KOPT-K1 (cell line): ENCODE results near the gene TESK2.
"Not testable (repeated sequence)": the region's sequence is repeated elsewhere in the genome, so short reads cannot be mapped to it uniquely, and the experiment has no call there.

Experiments used
- H3K27ac ChIP-seq: fragments of 200-600 bp; sonication (generic); 2 replicates; pipeline ENCODE4 v1.5.1; 2016; ENCODE audit warnings: antibody characterized with exemption, mild to moderate bottlenecking, low read depth, low read length; ENCODE audit not compliant: poor library complexity, severe bottlenecking
- H3K36me3 ChIP-seq: fragments of 200-600 bp; sonication (generic); 2 replicates; pipeline ENCODE4 v1.5.1; 2017; ENCODE audit warnings: antibody characterized with exemption, mild to moderate bottlenecking, low read length, moderate library complexity; ENCODE audit not compliant: insufficient read depth
- H3K9me3 ChIP-seq: fragments of 200-600 bp; sonication (generic); 2 replicates; pipeline ENCODE4 v1.5.1; 2017; ENCODE audit warnings: antibody characterized with exemption, low read length, mild to moderate bottlenecking; ENCODE audit not compliant: insufficient read depth, poor library complexity, severe bottlenecking

The TESK2 gene, protein sequence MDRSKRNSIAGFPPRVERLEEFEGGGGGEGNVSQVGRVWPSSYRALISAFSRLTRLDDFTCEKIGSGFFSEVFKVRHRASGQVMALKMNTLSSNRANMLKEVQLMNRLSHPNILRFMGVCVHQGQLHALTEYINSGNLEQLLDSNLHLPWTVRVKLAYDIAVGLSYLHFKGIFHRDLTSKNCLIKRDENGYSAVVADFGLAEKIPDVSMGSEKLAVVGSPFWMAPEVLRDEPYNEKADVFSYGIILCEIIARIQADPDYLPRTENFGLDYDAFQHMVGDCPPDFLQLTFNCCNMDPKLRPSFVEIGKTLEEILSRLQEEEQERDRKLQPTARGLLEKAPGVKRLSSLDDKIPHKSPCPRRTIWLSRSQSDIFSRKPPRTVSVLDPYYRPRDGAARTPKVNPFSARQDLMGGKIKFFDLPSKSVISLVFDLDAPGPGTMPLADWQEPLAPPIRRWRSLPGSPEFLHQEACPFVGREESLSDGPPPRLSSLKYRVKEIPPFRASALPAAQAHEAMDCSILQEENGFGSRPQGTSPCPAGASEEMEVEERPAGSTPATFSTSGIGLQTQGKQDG

DNA sequence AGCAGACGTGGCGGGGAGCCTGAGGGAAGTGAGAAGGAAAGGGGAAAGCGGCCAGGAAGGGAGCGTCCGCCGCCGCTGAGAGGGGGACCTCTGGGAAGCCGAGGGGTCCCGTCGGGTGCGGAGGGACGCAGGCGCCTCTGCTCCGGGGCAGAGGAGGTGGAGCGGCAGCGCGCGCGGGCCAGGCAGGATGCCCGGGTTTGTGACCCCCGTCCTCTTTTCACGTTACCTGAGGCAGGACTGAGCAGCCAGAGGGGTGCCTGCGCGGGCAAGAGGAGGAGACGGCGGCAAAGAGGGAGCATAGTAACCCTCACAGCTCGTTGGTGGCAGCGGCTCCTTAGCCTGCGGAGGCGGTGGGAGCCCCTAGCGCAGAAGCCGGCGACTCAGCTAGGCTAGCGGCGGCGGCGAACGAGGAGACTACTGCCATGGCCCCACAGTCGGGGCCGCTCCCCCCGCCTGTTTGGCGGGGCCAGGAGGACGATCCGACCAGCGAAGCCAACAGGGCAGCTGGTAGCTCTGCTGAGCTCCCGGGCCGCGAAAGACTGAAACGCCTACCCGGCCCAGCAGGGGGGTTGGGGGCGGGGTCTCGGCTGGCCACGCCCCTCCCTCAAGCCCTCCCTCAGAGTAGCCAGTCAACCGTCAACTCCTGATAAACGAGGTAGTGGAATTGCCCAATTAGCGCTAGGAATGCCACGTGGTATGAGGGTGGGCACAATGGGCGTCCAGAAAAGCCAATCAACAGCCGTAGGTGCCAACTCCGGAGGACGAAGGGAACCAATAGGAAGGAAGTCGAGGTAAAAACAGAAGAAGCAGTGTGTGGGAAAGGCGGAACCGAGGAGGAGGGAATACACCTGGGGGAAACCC, at the start of gene TESK2:
Gene TESK2 (minus strand): TSS at position 538 of the 861 bp plus-strand sequence. CDS start 33,378 bp downstream, outside the sequence.
- no peaks in the 10 kb centered on the region for H3K9me3 ChIP-seq
- no peaks in the 10 kb centered on the region for H3K36me3 ChIP-seq
- H3K27ac ChIP-seq = peak within 1 kb of the TSS; percentile 46

DNA sequence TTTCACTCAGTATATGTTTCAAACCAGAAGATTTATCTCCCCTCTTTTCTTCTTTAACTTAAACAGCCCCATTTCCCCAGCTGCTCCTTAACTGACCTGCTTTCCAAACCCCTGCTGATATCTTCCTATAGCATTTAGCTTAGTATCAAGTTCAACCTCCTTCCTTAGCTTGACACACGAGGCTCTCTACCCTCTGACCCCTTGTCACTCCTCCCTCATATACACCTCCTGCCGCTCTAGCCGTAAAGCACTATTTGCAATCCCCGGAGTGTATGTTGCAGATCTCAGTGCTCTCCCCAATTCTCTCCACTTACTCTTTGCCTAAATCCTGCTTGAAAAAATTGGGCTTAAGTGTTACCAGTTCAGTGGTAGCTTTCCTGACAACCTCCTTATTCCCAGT, 45.9 kb upstream of the TESK2 start:
- no peaks in the 10 kb centered on the region for H3K9me3 ChIP-seq
- H3K36me3 ChIP-seq = no peaks in the 10 kb centered on the region
- no peak overlapping the region for H3K27ac ChIP-seq

DNA sequence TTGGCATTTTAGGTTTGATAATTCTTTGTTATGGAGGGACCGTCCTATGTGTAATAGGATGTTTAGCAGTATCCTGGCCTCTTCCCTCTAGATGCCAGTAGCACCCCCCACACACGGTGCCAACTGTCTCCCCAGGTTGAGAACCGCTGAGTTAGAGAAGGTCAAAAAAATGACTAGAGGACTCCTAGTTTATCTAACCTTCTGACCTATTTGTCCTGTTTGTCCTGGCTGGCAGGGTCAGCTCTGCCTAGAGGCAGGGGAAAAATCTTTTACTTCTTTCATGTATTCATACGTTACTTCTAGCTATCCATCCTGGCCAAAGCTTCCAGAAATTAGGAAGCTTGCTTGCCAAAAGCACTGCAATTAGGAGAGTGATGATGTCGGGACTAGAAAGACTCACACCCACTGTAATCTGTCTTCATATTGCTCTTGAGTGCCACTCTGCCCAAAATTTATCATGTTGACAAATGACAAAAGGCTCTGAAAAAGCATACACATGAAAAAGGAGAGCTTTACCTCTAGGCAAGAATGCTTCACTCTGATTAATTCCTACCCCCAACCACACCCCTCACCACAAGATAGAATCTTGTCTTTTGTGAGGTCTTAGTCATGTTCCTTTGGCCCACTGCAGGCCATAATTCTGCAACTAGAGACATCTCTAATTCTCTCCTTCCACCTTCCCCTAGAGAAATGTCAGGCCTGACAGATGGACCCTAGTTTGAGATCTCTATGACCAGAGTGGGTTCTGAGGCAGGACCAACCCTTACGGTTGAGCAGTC, 45.2 kb upstream of the TESK2 start:
- H3K27ac ChIP-seq = no peak overlapping the region
- no peaks in the 10 kb centered on the region for H3K9me3 ChIP-seq
- H3K36me3 ChIP-seq = no peaks in the 10 kb centered on the region

DNA sequence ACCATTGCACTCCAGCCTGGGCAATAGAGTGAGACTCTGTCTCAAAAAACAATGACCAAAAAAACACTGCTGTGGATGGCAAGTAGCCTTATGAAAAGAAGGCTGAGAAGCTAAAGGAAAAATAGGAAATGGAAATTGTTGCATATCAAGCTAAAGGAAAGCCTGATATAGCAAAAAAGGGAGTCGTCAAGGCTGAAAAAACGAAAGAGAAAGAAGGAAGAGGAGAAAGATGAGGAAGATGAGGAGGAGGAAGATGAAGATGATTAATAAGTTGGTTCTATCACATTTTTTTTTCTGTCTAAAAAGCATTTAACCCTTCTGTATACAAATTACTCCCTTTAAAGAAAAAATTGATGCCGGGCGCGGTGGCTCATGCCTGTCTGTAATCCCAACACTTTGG, 40.9 kb upstream of the TESK2 start:
- Histone ChIP-seq H3K36me3 (no peaks in the 10 kb centered on the region), H3K9me3 (no peaks in the 10 kb centered on the region), H3K27ac (no peak overlapping the region)

DNA sequence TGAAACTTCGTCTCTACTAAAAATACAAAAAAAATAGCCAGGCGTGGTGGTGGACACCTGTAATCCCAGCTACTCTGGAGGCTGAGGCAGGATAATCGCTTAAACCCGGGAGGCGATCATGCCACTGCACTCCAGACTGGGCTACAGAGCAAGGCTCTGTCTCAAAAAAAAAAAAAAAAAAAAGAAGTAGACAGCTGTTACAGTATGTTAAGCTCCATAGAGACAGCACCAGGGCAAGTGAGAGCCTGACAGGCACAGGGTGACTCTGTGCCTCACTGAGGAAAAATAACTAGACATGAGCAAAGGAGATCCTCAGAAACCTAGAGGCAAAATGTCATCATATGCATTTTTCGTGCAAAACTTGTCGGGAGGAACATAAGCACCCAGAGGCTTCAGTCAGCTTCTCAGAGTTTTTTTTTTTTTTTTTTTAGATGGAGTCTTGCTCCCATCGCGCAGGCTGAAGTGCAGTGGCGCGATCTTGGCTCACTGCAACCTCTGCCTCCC, 39.7 kb upstream of the TESK2 start:
- Histone ChIP-seq H3K36me3 (no peaks in the 10 kb centered on the region), H3K9me3 (no peaks in the 10 kb centered on the region), H3K27ac (no peak overlapping the region)

DNA sequence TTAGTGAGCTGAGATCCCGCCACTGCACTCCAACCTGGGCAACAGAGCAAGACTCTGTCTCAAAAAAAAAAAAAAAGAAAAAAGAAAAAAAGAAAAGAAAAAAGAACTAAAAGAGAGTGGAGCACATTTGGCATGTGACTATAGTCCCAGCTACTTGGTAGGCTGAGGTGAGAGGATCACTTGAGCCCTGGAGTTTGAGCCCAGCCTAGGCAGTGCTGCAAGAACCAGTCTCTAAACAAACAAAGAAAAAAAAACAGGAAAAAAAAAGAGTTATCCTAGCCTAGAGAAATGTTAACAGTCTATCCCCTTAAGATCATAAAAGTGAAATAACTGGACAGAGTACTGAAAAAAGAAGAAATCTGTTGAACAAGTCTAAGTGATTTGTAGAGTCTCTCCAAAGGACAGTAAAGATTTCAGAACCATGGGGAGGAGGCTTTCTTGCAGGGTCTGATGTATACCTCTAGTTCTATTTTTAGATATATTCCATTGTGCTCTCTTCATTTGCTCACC, 35.2 kb upstream of the TESK2 start:
- no peaks in the 10 kb centered on the region for H3K9me3 ChIP-seq
- no peaks in the 10 kb centered on the region for H3K36me3 ChIP-seq
- H3K27ac ChIP-seq = no peak overlapping the region

DNA sequence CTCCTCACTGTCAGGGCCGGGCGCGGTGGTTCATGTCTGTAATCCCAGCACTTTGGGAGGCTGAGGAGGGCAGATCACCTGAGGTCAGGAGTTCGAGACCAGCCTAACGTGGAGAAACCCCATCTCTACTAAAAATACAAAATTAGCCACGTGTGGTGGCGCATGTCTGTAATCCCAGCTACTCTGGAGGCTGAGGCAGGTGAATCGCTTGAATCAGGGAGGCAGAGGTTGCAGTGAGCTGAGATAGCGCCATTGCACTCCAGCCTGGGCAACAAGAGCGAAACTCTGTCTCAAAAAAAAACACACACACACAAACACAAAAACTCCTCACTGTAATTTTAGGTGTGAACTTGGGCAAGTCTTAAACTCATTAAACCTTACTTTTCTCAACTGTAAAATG, 33.0 kb upstream of the TESK2 start:
- H3K27ac ChIP-seq, H3K36me3 ChIP-seq, H3K9me3 ChIP-seq: not testable (repeated sequence)

DNA sequence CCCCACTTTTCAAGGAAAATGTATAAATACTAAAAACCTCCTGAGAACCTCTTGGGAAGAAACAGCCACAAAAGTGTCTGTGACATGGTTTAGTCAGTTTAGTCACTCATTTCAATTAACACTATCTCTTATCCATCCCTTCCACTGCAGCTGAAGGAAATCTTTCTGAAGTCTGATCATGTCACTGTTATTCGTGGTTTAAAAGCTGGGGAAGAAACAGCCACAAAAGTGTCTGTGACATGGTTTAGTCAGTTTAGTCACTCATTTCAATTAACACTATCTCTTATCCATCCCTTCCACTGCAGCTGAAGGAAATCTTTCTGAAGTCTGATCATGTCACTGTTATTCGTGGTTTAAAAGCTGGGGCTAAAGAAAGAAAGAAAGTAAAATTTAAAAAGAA, 32.6 kb upstream of the TESK2 start:
- H3K9me3 ChIP-seq, H3K27ac ChIP-seq: not testable (repeated sequence)

DNA sequence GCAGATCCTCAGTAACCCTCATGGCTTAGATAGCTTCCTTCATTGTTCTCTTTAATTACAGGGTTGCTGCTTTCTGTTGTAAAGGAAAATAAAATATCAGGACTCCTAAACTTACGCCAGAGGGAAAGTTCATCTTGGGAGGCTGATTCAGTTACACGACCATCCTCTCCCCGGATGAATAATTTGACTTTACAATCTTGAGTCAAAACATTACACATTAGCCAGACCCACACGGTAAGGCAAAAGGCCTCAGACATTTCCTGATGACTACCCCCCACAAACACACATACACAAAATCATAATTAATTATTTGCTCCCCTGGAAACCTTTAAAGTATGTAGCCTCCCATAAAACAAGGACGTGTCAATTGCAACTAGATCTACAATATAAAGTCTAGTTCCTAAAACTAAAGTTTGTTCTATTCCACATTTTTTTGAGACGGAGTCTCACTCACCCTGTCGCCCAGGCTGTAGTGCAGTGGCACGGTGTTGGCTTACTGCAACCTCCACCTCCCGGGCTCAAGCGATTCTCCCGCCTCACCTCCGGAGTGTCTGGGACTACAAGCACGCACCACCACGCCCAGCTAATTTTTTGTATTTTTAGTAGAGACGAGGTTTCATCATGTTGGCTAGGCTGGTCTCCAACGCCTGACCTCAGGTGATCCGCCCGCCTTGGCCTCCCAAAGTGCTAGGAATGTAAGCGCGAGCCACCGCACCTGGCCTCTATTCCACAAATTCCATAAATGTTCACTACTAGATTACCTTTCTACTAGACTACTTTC, 31.6 kb upstream of the TESK2 start:
- Histone ChIP-seq H3K27ac (peak overlapping the region; percentile 77), H3K9me3 (no peaks in the 10 kb centered on the region), H3K36me3 (peaks cover 20% of the 10 kb centered on the region)

More for the DNA sequence above, 32.6 kb upstream of the TESK2 start:
- peaks cover 11% of the 10 kb centered on the region for H3K36me3 ChIP-seq

DNA sequence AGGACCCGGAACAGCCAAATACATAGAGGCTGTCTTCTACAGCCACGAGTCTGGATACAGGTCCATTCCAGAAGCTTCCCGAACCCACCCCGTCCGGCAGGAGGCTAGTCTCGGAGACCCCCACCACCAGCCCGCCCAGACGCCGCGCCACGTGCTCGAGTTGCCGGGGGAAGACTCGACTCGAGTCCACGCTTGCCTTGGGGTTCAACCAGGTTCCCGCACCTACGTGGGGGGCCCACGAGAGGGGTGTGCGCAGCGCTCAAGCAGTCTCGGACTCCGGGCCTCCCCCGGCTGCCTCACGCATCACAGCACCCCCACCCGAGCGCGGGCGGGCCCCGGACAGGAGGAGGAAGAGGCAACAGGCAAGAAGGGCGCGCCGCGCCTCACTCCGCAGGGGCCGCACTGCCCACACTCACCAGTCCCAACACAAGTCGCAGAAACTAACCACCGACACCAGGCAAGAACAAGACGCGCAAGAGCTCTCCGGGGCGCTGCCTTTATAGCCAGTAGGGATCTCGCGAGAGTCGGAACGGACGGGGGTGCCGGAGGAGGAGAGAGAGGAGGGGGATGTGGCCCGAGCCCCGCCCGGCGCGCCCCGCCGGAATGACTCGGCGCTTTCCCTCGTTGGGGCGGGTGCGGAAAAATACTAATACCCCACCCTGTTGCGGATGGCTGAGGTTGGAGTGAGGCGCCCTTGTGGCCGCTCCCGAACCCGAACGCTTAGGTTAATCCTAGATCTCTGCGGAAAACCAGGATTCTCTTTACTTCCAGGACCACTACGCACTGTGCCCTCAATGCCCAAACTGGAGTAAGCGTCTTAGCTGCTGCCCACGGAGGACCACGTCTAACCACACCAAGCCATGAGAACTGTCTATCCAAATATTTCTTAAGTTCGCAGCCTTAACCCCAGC, 30.7 kb upstream of the TESK2 start, which contains the start of gene PRDX1:
Gene PRDX1 (minus strand): TSS at position 472 of the 911 bp plus-strand sequence. CDS start 2,841 bp downstream, outside the sequence.
- H3K27ac ChIP-seq = peak within 1 kb of the TSS; percentile 77
- H3K9me3 ChIP-seq = no peaks in the 10 kb centered on the region
- peaks cover 28% of the 10 kb centered on the region for H3K36me3 ChIP-seq

DNA sequence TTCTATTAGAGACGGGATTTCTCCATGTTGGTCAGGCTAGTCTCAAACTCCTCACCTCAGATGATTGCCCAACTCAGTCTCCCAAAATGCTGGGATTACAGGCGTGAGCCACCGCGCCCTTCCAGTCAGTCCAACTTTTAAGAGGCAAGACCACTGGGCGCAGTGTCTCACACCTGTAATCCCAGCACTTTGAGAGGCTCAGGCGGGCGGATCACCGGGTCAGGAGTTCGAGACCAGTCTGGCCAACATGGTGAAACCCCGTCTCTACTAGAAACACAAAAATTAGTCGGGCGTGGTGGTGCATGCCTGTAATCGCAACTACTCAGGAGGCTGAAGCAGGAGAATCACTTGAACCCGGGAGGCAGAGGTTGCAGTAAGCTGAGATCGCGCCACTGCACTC, 28.8 kb upstream of the TESK2 start:
- not testable (repeated sequence) for H3K27ac ChIP-seq, H3K9me3 ChIP-seq
- peaks cover 47% of the 10 kb centered on the region for H3K36me3 ChIP-seq

DNA sequence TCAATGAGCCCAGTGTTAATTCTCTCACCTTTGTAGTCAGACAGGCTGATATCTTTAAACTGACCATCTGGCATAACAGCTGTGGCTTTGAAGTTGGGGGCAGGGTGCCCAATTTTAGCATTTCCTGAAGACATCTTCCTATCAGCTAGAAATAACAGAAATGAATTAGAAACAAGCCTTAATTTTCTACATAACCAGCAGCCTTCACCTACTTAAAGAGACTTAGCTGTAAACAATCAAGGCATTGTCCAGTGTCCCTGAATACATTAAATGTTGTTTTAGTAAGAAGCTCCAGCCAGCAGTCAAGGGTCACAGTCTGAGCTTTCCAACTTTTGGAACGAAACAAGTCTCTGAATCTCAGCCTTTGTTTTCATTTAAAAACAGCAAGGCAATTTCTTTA, 27.9 kb upstream of the TESK2 start:
- Histone ChIP-seq H3K9me3 (no peaks in the 10 kb centered on the region), H3K36me3 (peaks cover 56% of the 10 kb centered on the region), H3K27ac (no peak overlapping the region)

DNA sequence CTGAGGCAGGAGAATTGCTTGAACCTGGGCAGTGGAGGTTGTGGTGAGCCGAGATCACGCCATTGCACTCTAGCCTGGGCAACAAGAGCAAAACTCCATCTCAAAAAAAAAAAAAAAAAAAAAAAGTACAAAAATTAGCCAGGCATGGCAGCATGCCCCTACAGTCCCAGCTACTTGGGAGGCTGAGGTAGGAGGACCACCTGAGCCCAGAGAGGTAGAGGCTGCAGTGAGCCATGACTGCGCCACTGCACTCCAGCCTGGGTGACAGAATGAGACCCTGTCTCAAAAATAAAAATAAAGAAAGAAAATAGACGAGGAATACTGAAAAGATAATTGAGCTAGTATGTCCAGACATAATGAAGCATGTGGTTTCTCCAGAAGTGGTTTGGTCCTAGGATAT, 27.4 kb upstream of the TESK2 start:
- H3K9me3 ChIP-seq, H3K27ac ChIP-seq: not testable (repeated sequence)
- peaks cover 61% of the 10 kb centered on the region for H3K36me3 ChIP-seq
